Brain microvascular endothelial cell (primary cell): ENCODE results near the gene POLR1H.

Source experiments
- DNase-seq: peaks from one replicate; pipeline ENCODE4 v3.0.0-alpha.2; 2020
- H3K27ac ChIP-seq: fragments of 250-450 bp; sonication (Bioruptor Pico); 2 replicates; pipeline ENCODE4 v1.5.1; 2020; ENCODE audit warnings: mild to moderate bottlenecking, moderate library complexity
- H3K27me3 ChIP-seq: fragments of 250-450 bp; sonication (Bioruptor Pico); replicated peaks from 2 replicates; pipeline ENCODE4 v1.5.1; 2020; ENCODE audit warnings: mild to moderate bottlenecking
- H3K36me3 ChIP-seq: fragments of 250-450 bp; sonication (Bioruptor Pico); replicated peaks from 2 replicates; pipeline ENCODE4 v1.5.1; 2020; ENCODE audit warnings: mild to moderate bottlenecking
- H3K4me3 ChIP-seq: 2 replicates; pipeline ENCODE4 v1.5.1; 2011; ENCODE audit warnings: low read depth, mild to moderate bottlenecking, control low read depth, low read length, moderate library complexity
- CTCF ChIP-seq: IDR thresholded peaks from 2 replicates; pipeline ENCODE4 v1.5.1; 2011; ENCODE audit warnings: low read depth, mild to moderate bottlenecking, moderate library complexity, low read length, control low read depth, inconsistent platforms; ENCODE audit errors: missing control alignments
- in situ Hi-C: cut with HindIII; loops from 2 replicates; pipeline ENCODE4 v1.10.0; 2017; ENCODE audit warnings: low sequenced_read_pairs, low pct_ligation_motif_present

Gene POLR1H

GRCh38 chr6:30047220-30047619 is 13.8 kb upstream of the POLR1H start:
- Histone ChIP-seq H3K27ac (no peak overlapping the region), H3K27me3 (no peaks in the 10 kb centered on the region), H3K4me3 (no peak overlapping the region), H3K36me3 (no peaks in the 10 kb centered on the region)
- no peak for DNase-seq
- no peak for TF ChIP-seq CTCF
- in situ Hi-C loops: no loop called here

DNA sequence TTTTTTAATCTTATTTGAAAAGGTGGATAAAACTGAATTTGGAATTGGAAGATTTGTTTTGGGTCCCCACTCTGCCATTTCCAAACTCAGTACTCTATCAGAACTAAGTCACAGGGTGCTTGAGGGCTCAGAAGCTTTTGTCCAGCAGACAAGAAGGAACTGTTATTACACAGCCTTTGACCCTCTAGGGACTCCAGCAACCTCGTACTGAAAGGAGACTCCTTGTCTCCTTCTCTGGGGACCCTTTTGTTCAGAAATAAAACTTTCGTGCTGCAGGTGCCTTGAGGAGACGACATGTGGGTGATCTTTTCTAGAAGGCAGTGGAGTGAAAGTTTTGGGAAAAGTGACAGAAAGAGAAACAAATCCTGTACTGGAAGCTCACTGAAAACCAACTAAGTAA is 7.4 kb upstream of the POLR1H start:
- Histone ChIP-seq H3K27ac (no peak overlapping the region), H3K27me3 (no peaks in the 10 kb centered on the region), H3K4me3 (no peak overlapping the region), H3K36me3 (no peaks in the 10 kb centered on the region)
- in situ Hi-C loops: no loop called here
- TF ChIP-seq CTCF: no peak
- DNase-seq: no peak

GRCh38 chr6:30055513-30055912 is 5.6 kb upstream of the POLR1H start:
- no peak for DNase-seq
- H3K27me3 ChIP-seq: no peaks in the 10 kb centered on the region
- no peaks in the 10 kb centered on the region for H3K36me3 ChIP-seq
- H3K27ac ChIP-seq: no peak overlapping the region
- no peak for TF ChIP-seq CTCF
- in situ Hi-C loops: no loop called here
- H3K4me3 ChIP-seq: no peak overlapping the region

GRCh38 chr6:30060606-30061091 is 416 bp upstream of the POLR1H start:
- DNase-seq: peak; percentile 28
- TF ChIP-seq CTCF: no peak
- H3K27ac ChIP-seq: peak overlapping the region; percentile 76
- peak overlapping the region; percentile 89 for H3K4me3 ChIP-seq
- no peaks in the 10 kb centered on the region for H3K27me3 ChIP-seq
- H3K36me3 ChIP-seq: no peaks in the 10 kb centered on the region
- in situ Hi-C loops: no loop called here

DNA sequence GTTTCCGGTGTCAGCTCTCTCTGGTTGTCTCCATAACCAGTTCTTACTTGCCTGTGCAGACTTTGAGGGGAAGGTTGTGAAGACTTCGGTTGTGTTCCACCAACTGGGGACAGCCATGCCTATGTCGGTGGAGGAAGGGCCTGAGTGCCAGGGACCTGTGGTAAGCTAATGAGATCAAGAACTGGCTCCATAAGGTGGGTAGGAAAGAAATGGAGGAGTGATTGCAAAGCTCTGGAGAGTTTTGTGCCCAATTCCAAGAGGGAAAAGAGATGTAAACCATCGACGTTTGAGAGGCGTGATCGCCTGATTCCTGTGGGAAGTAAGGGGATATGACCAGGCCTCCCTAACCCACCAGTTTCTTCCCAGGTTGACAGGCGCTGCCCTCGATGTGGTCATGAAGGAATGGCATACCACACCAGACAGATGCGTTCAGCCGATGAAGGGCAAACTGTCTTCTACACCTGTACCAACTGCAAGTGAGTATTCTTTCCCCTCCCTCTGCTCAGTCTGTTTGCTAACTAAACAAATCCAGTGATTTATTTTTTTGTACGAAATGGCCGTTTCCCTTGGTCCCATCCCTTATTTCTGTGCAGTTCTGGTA is 893 bp downstream of the POLR1H start:
- DNase-seq: no peak
- H3K4me3 ChIP-seq: peak overlapping the region; percentile 89

More for the DNA sequence above, 893 bp downstream of the POLR1H start:
- Histone ChIP-seq H3K36me3 (no peaks in the 10 kb centered on the region), H3K27ac (peak overlapping the region; percentile 76), H3K27me3 (no peaks in the 10 kb centered on the region)
- no peak for TF ChIP-seq CTCF
- in situ Hi-C loops: no loop called here
